Adipocyte (in vitro differentiated cells): Measurements from ENCODE around the gene PYROXD2.
"Not testable (repeated sequence)": the region's sequence is repeated elsewhere in the genome, so short reads cannot be mapped to it uniquely, and the experiment has no call there.

Source experiments
- DNase-seq: peaks from one replicate; pipeline ENCODE4 v3.0.0-alpha.2; 2015; ENCODE audit warnings: low read depth
- H3K27me3 ChIP-seq: replicated peaks from 2 replicates; pipeline ENCODE4 v1.7.0; 2013; ENCODE audit warnings: mild to moderate bottlenecking, low read length, moderate library complexity; ENCODE audit not compliant: control insufficient read depth, insufficient read depth
- H3K36me3 ChIP-seq: 2 replicates; pipeline ENCODE4 v1.7.0; 2013; ENCODE audit warnings: low read length, mild to moderate bottlenecking, moderate library complexity; ENCODE audit not compliant: control insufficient read depth, insufficient read depth, severe bottlenecking
- H3K4me1 ChIP-seq: 2 replicates; pipeline ENCODE4 v1.7.0; 2013; ENCODE audit warnings: mild to moderate bottlenecking, low read length, moderate library complexity; ENCODE audit not compliant: control insufficient read depth, insufficient read depth
- H3K4me3 ChIP-seq: 2 replicates; pipeline ENCODE4 v1.7.0; 2013; ENCODE audit warnings: mild to moderate bottlenecking, low read length, moderate library complexity
- H3K9ac ChIP-seq: 2 replicates; pipeline ENCODE4 v1.7.0; 2013; ENCODE audit warnings: mild to moderate bottlenecking, low read length, moderate library complexity
- H3K9me3 ChIP-seq: 2 replicates; pipeline ENCODE4 v1.7.0; 2013; ENCODE audit warnings: mild to moderate bottlenecking, low read length, moderate library complexity; ENCODE audit not compliant: control insufficient read depth

Gene PYROXD2

DNA sequence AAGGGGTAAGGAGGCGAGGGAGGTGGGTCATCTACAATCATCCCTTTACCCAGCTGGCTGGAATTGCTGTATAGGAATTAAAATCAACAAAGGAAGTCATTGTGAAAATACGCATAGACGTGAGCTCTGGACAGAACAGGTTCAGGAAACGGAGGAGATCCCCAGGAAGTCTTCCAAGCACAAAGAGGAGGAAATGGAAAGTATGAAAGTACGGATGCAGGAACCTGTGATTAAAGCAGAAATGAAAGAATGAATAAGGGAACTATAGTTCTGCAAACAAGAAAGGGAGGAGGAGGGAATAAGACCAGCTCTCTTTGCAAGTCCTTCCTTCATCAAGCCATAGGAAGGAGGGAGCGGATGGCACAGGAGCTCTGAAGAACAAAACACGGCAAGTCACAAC, 61.8 kb downstream of the PYROXD2 start:
- peaks cover 25% of the 10 kb centered on the region for H3K4me1 ChIP-seq
- H3K36me3 ChIP-seq: no peaks in the 10 kb centered on the region
- H3K4me3 ChIP-seq: no peak overlapping the region
- H3K9ac ChIP-seq: no peak overlapping the region
- no peaks in the 10 kb centered on the region for H3K9me3 ChIP-seq
- peaks cover 29% of the 10 kb centered on the region for H3K27me3 ChIP-seq
- no peak for DNase-seq

DNA sequence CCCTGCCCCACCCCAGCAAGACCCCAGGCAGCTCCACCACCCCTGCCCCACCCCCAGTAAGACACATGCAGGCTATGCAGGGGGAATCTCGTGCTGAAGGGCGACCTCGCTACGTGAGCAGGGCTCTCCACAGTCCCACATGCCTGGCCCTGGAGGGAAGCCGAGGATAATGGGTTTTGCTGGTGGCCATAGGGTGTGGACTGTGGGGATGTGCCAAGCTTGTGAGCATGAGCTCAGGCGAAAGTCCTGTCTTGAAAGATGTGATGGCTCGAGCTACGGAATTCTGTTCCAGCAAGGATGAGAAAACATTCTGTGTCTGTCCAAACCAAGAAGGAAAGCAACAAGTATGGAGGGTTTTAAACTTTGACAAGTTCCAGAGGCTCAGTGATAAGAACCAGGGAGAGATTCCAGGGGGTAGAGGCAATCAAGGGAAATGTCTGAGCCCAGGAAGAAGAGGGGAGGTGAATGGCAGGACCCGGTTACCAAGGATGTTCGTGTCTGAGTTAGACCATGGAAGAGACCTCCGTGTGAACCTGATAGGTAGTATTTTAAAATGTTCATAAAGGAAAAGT, 63.1 kb downstream of the PYROXD2 start:
- H3K9me3 ChIP-seq: peaks cover 12% of the 10 kb centered on the region
- H3K9ac ChIP-seq: no peak overlapping the region
- DNase-seq: no peak
- peaks cover 29% of the 10 kb centered on the region for H3K27me3 ChIP-seq
- H3K4me1 ChIP-seq: peaks cover 16% of the 10 kb centered on the region
- H3K36me3 ChIP-seq: no peaks in the 10 kb centered on the region
- H3K4me3 ChIP-seq: no peak overlapping the region

DNA sequence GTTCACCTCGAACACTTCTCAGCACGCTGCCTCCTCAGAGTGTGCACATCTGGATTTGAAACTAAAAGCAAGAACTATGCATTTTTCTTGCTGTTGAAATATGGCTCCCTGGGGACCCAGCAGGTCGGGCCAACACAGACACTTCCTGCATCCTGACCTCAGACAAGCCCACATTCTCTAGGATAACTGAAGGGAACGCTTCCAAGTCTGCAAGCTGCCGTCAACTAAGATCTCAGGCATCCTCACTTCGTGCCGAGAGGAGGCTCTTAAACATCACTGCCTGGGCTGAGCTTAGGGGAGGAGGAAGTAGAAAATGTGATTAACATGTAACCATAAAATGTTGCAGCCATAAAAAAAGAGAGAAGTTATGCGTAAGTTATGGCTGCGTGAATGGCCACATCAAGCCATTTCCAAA, 65.5 kb downstream of the PYROXD2 start:
- Histone ChIP-seq H3K4me3 (no peak overlapping the region), H3K9ac (no peak overlapping the region), H3K27me3 (peaks cover 23% of the 10 kb centered on the region), H3K36me3 (no peaks in the 10 kb centered on the region), H3K9me3 (peaks cover 20% of the 10 kb centered on the region), H3K4me1 (peaks cover 24% of the 10 kb centered on the region)
- DNase-seq: peak; percentile 99

DNA sequence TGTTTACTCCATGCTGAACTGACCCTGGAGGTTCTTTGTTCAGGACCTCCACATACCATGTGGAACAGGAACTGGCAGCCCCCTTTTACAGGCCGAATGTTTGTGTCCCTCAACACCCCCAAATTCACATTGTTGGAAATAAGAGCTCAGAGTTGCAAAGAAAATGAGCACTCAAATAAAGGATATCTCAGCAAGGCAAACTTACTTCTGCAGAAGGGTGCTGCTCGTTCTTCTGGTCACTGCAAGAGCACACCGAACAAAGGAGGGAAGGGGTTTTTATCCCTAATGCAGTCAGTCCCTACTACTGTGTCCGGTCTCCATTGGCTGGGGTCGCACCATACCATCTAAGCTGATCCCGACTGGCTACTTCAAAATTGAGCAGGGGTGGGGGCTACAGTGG, 68.1 kb downstream of the PYROXD2 start:
- Histone ChIP-seq H3K4me1 (peaks cover 25% of the 10 kb centered on the region), H3K9ac (no peak overlapping the region), H3K9me3 (peaks cover 20% of the 10 kb centered on the region), H3K27me3 (no peaks in the 10 kb centered on the region), H3K36me3 (no peaks in the 10 kb centered on the region), H3K4me3 (peak overlapping the region; percentile 25)
- DNase-seq: no peak

DNA sequence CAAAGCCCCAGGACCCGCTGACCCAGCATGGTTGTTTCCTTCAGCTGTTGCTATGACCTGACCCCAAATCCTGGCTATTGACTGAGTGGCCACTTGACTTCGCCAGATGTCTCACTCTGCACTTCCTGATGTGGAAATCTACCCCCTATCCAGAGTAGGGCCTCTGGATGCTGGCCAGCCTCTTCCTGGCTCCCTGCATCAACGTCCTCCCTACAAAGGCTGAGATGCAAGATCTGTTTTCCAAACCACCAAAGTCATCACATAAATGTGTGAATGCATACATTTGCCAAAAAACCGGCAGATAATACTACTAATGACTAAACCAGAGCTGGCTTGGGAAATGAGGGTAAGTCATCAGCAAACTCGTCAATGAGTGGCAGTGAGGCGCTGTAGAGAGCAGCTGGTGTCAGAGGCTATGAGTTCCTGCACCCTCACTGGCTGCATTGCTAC, 70.4 kb downstream of the PYROXD2 start:
- H3K9me3 ChIP-seq: peaks cover 20% of the 10 kb centered on the region
- H3K36me3 ChIP-seq: no peaks in the 10 kb centered on the region
- no peak overlapping the region for H3K9ac ChIP-seq
- H3K4me3 ChIP-seq: no peak overlapping the region
- no peaks in the 10 kb centered on the region for H3K27me3 ChIP-seq
- H3K4me1 ChIP-seq: peaks cover 31% of the 10 kb centered on the region
- peak; percentile 46 for DNase-seq

DNA sequence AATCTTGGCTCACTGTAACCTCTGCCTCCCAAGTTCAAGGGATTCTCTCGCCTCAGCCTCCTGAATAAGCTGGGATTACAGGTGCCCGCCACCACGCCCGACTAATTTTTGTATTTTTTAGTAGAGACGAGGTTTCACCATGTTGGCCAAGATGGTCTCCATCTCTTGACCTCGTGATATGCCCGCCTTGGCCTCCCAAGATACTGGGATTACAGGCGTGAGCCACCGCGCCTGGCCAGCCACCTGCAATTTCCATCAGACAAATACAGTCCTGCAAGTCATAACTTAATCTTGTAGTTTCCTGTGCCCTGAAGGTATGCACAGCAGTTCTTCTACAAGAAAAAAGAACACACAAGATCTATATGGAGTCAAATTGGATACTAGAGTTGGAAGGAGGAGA, 73.3 kb downstream of the PYROXD2 start:
- not testable (repeated sequence) for H3K9me3 ChIP-seq, H3K9ac ChIP-seq, H3K27me3 ChIP-seq, H3K4me3 ChIP-seq, H3K36me3 ChIP-seq, DNase-seq
- peaks cover 41% of the 10 kb centered on the region for H3K4me1 ChIP-seq

DNA sequence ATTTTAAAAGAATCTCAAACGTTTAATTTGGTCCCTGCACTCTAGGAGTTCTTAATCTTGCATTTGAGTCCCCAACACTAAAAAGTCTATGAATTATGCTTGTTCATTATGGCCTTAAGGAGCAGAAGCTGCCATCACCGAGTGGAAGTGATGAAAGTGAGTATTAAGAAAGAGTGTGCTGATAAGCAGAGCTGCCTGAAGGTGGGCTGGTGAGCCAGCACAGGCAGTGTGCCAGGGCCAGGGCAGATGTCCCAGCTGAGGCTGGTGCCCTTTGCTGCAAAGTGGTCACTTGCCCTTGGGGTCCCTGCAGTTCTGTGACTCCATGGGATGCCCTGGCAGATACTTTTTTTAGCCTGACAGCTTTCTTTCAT, 74.1 kb downstream of the PYROXD2 start:
- Histone ChIP-seq H3K36me3 (no peaks in the 10 kb centered on the region), H3K9me3 (no peaks in the 10 kb centered on the region), H3K27me3 (no peaks in the 10 kb centered on the region), H3K4me3 (no peak overlapping the region), H3K9ac (no peak overlapping the region), H3K4me1 (peaks cover 47% of the 10 kb centered on the region)
- DNase-seq: peak; percentile 29

DNA sequence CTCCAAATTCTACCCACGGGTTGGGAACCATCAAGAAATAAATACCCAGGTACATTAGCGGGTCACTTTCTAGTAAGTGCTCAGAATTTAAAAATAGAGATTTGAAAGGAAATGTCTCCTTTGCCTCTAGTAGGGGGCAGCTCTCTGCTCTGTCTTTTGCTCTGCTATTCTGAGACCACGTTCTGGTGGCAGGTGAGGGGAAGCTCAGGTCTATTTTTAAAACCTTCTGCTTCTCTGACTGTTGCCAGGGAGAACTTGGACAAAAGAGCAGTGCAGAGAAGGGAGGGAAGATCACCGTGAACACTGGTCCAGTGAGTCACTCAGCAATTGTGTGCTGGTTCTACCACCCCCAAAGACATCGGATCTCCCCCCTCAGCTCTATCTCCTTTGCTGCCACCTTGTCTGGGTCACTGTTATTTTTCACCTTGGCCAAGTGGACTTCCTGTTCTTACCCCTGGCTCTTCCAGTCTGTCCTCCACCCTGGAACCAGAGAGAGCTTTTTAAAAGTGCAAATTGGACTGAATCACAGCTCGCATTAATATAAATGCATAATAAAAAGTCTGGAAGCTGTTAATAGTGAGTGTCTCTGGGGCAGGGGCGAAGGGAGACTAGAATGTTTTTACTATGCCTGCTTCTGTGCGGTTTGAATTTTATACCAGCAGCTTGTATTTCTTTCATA, 74.6 kb downstream of the PYROXD2 start:
- no peaks in the 10 kb centered on the region for H3K9me3 ChIP-seq
- H3K4me3 ChIP-seq: no peak overlapping the region
- H3K4me1 ChIP-seq: peaks cover 47% of the 10 kb centered on the region
- H3K36me3 ChIP-seq: no peaks in the 10 kb centered on the region
- H3K27me3 ChIP-seq: no peaks in the 10 kb centered on the region
- DNase-seq: no peak
- no peak overlapping the region for H3K9ac ChIP-seq

DNA sequence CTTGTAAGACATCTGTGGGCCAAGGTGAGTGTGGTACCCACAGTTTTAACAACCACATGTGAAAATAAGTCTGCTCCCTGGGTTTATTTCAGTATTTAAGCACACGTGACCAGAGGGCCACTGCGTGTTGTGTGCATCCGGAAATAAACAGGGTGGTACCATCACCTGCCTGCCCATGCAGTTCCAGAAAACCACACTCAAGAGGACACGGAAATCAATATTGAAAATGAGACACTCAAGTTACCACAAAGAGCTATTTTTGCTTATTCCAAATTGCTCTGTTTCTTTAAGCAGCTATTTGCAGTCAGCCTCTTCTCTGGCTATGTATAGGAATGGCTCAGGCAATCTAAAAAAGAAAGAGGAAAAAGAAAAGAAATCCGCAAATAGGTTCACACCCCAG, 75.2 kb downstream of the PYROXD2 start:
- no peak for DNase-seq
- Histone ChIP-seq H3K4me3 (no peak overlapping the region), H3K9ac (no peak overlapping the region), H3K27me3 (no peaks in the 10 kb centered on the region), H3K4me1 (peaks cover 41% of the 10 kb centered on the region), H3K36me3 (no peaks in the 10 kb centered on the region), H3K9me3 (no peaks in the 10 kb centered on the region)

DNA sequence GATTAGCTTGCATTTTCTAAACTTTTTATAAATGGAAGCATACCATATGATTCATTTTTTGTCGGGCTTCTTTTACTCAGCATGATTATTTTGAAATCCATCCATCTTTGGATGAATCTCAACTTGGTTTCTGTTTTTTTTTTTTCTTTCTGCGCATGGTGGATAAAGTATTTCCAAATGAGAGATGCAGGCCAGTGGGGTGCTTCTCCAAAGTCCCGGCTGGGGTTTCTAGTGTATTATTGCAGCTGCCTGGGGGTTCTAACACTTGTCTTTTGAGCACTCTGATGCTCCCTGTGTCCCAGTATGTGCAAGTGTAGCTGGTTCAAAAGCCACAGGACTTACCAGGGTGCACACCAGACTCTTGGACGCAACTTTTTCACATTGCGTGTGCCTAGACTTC, 76.1 kb downstream of the PYROXD2 start:
- H3K9me3 ChIP-seq: no peaks in the 10 kb centered on the region
- H3K4me1 ChIP-seq: peaks cover 33% of the 10 kb centered on the region
- H3K9ac ChIP-seq: no peak overlapping the region
- no peaks in the 10 kb centered on the region for H3K27me3 ChIP-seq
- no peaks in the 10 kb centered on the region for H3K36me3 ChIP-seq
- peak overlapping the region; percentile 61 for H3K4me3 ChIP-seq
- peak; percentile 82 for DNase-seq

DNA sequence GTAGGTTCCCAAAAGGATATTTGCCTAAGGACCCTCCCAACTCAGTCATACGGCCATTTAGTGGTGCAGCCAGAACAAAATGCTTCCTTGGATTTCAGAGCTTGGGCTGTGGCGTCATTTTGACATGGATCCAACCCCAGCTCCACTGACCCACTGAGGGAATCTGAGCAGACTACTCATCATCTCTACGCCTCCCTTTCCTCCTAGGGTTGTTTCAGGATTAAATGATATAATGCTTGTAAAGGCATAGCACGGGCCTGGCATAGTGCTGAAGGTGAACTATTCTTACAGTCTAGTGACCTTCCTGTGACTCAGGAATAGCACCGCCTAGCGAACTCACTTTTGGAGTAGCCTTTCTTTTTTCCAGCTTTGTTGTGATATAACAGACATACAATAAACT, 76.7 kb downstream of the PYROXD2 start:
- H3K4me3 ChIP-seq: peak overlapping the region; percentile 61
- no peaks in the 10 kb centered on the region for H3K27me3 ChIP-seq
- DNase-seq: peak; percentile 55
- peaks cover 33% of the 10 kb centered on the region for H3K4me1 ChIP-seq
- H3K36me3 ChIP-seq: no peaks in the 10 kb centered on the region
- no peaks in the 10 kb centered on the region for H3K9me3 ChIP-seq
- H3K9ac ChIP-seq: peak overlapping the region; percentile 69

DNA sequence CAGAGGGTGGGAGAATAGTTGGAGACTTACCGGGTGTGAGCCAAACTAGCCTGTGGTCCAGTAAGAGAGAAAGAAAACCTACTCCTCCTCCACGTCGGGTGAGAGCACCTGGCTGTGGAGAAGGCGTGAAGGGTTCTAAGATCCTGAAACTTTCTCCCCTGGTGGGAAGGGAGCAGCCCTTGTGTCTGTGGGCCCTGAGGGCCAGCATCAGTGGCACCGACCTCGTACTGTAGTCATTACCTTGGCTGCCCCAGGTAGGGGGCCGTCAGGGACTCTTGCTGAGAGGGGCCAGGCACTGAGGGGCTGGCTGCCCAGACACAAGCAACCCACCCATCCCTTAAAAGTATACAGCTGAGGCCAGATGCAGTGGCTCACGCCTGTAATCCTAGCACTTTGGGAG, 77.5 kb downstream of the PYROXD2 start:
- no peaks in the 10 kb centered on the region for H3K9me3 ChIP-seq
- H3K4me1 ChIP-seq: peaks cover 33% of the 10 kb centered on the region
- no peaks in the 10 kb centered on the region for H3K27me3 ChIP-seq
- no peak overlapping the region for H3K4me3 ChIP-seq
- no peak for DNase-seq
- H3K9ac ChIP-seq: no peak overlapping the region
- H3K36me3 ChIP-seq: no peaks in the 10 kb centered on the region
